Caco-2 (cell line): ENCODE data around the gene PABPN1. TPM values are rescaled to one million over a fixed set of nuclear protein-coding genes. Genes with fewer than 3 reads are reported as not detected.

Experiments used
- BruUV-seq: library from RNA; stranded (reverse); fragments of 400-500 nt; replicated peaks from 2 replicates; lab custom pipeline; 2021; lab: Mats Ljungman, UMichigan
- CTCF ChIA-PET: fragments of 300-600 bp; sonication (Branson Sonifier 250); formaldehyde crosslinking; loops from one replicate; lab custom pipeline; 2022; ENCODE audit warnings: antibody characterized with exemption; lab: Charles Lee
- POLR2A ChIA-PET: fragments of 300-600 bp; sonication (Branson Sonifier 250); formaldehyde crosslinking; loops from one replicate; lab custom pipeline; 2022; ENCODE audit warnings: antibody characterized with exemption; lab: Charles Lee
- DNase-seq, 2 experiments: peaks; one replicate each; pipeline versions ENCODE4 v3.0.0 to v3.0.0-alpha.2; 2020 to 2022
- H3K27me3 ChIP-seq: replicated peaks from 2 replicates; pipeline ENCODE4 v1.6.0; 2011; ENCODE audit warnings: low read length; ENCODE audit not compliant: control insufficient read depth, insufficient read depth
- H3K36me3 ChIP-seq: 2 replicates; pipeline ENCODE4 v1.5.1; 2011; ENCODE audit warnings: low read length; ENCODE audit not compliant: control insufficient read depth, insufficient read depth
- H3K4me1 ChIP-seq: fragments of 250-450 bp; sonication (Bioruptor Pico); 2 replicates; pipeline ENCODE4 v1.5.1; 2020; ENCODE audit warnings: mild to moderate bottlenecking
- H3K4me3 ChIP-seq: 2 replicates; pipeline ENCODE4 v1.5.1; 2011; ENCODE audit warnings: low read depth, mild to moderate bottlenecking, control low read depth, low read length
- H3K9me3 ChIP-seq: fragments of 250-450 bp; sonication (Bioruptor Pico); 2 replicates; pipeline ENCODE4 v1.5.1; 2020; ENCODE audit warnings: mild to moderate bottlenecking, moderate library complexity
- H3K27ac Mint-ChIP-seq: one replicate; pipeline ENCODE4 v1.8.0; 2022; ENCODE audit warnings: mixed read lengths; ENCODE audit not compliant: unreplicated experiment
- H3K27me3 Mint-ChIP-seq: one replicate; pipeline ENCODE4 v1.8.0; 2022; ENCODE audit warnings: mixed read lengths; ENCODE audit not compliant: insufficient read depth, unreplicated experiment
- H3K36me3 Mint-ChIP-seq: one replicate; pipeline ENCODE4 v1.8.0; 2022; ENCODE audit warnings: mild to moderate bottlenecking, mixed read lengths; ENCODE audit not compliant: insufficient read depth, unreplicated experiment
- H3K4me1 Mint-ChIP-seq: one replicate; pipeline ENCODE4 v1.8.0; 2022; ENCODE audit warnings: low read depth, mixed read lengths; ENCODE audit not compliant: unreplicated experiment
- H3K4me3 Mint-ChIP-seq: one replicate; pipeline ENCODE4 v1.8.0; 2022; ENCODE audit warnings: mild to moderate bottlenecking, moderate library complexity, mixed read lengths; ENCODE audit not compliant: unreplicated experiment
- H3K9me3 Mint-ChIP-seq: one replicate; pipeline ENCODE4 v1.8.0; 2022; ENCODE audit warnings: mixed read lengths; ENCODE audit not compliant: unreplicated experiment
- intact Hi-C: fragments of 100-400 bp; cut with micrococcal nuclease; formaldehyde crosslinking; loops from one replicate; pipeline ENCODE4 v1.10.0; 2022; ENCODE audit not compliant: unreplicated experiment
- total RNA-seq: library from RNA; stranded (reverse); gene quantifications from 2 replicates; pipeline ENCODE4 v1.2.3, GENCODE V29; 2022
- TF ChIP-seq, protein P1 (sequence below), 2 experiments: fragments of 200-600 bp in 1 of 2; IDR thresholded peaks; 1 replicate in 1 of 2; 2 replicates in 1 of 2; pipeline versions ENCODE4 v1.5.1 to v1.8.0; 2011 to 2022; ENCODE audit warnings: antibody characterized with exemption in 1 of 2, control low read depth in 1 of 2, inconsistent platforms in 1 of 2, low read depth in 1 of 2, low read length in 1 of 2, mild to moderate bottlenecking in 1 of 2, moderate library complexity in 1 of 2; ENCODE audit not compliant: insufficient read depth in 1 of 2, severe bottlenecking in 1 of 2, unreplicated experiment in 1 of 2

PABPN1 gene
- total RNA-seq, 1 experiment from 2014 or later, result 202 TPM

DNA sequence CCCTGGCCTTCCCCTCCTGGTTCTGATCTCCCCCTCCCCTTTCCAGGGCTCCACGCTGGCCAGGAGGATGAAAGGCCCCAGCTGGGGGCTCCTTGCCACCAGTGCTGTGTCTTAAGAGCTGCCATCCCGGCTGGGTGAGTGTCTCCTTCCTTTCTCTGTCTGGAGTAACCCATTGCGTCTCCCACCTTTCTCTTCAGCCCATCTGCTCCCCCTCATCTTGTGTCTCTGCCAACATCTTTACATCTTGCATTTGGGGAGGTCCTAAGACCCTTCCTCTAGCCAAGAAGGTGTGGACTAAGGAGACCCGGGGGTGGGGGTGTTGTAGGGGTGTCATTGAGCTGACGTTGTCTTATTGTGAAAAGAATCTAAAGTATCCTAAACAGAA lies 14.1 kb upstream of the PABPN1 start:
- POLR2A ChIA-PET, result interaction anchor here (0.6 to 3.0 kb wide), 7 partner anchors 14 to 247 kb away, joined by 6 to 51 read pairs (median 9); partner anchors contain the start of gene PABPN1
- no peaks in the 10 kb centered on the region for H3K27me3 Mint-ChIP-seq
- H3K36me3 ChIP-seq, result peaks cover 1% of the 10 kb centered on the region; the same call in 1 of the 2 replicates
- BruUV-seq, result TSS peak; percentile 25
- peaks cover 14% of the 10 kb centered on the region for H3K4me1 Mint-ChIP-seq
- H3K27me3 ChIP-seq, result no peaks in the 10 kb centered on the region
- H3K4me3 Mint-ChIP-seq, result peak overlapping the region; percentile 75
- intact Hi-C loops, result no loop called here
- H3K9me3 Mint-ChIP-seq, result no peaks in the 10 kb centered on the region
- no peaks in the 10 kb centered on the region for H3K9me3 ChIP-seq
- H3K36me3 Mint-ChIP-seq, result peaks cover 18% of the 10 kb centered on the region
- peak overlapping the region; percentile 78 for H3K27ac Mint-ChIP-seq
- DNase-seq, result no peak
- CTCF ChIA-PET, result interaction anchor here (0.7 to 1.4 kb wide), 4 partner anchors 13 to 187 kb away, joined by 3 to 7 read pairs (median 4); partner anchors contain the start of gene HOMEZ
- TF ChIP-seq, protein P1, sequence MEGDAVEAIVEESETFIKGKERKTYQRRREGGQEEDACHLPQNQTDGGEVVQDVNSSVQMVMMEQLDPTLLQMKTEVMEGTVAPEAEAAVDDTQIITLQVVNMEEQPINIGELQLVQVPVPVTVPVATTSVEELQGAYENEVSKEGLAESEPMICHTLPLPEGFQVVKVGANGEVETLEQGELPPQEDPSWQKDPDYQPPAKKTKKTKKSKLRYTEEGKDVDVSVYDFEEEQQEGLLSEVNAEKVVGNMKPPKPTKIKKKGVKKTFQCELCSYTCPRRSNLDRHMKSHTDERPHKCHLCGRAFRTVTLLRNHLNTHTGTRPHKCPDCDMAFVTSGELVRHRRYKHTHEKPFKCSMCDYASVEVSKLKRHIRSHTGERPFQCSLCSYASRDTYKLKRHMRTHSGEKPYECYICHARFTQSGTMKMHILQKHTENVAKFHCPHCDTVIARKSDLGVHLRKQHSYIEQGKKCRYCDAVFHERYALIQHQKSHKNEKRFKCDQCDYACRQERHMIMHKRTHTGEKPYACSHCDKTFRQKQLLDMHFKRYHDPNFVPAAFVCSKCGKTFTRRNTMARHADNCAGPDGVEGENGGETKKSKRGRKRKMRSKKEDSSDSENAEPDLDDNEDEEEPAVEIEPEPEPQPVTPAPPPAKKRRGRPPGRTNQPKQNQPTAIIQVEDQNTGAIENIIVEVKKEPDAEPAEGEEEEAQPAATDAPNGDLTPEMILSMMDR (IDR thresholded peaks at IDR 0.05; ENCODE audit: insufficient read depth in 1 of 2, low read depth in 1 of 2, low read length in 1 of 2, severe bottlenecking in 1 of 2, unreplicated experiment in 1 of 2), result no peak
- peaks cover 15% of the 10 kb centered on the region; the same call in 1 of the 2 replicates for H3K4me1 ChIP-seq
- H3K4me3 ChIP-seq, result peak overlapping the region; percentile 68

DNA sequence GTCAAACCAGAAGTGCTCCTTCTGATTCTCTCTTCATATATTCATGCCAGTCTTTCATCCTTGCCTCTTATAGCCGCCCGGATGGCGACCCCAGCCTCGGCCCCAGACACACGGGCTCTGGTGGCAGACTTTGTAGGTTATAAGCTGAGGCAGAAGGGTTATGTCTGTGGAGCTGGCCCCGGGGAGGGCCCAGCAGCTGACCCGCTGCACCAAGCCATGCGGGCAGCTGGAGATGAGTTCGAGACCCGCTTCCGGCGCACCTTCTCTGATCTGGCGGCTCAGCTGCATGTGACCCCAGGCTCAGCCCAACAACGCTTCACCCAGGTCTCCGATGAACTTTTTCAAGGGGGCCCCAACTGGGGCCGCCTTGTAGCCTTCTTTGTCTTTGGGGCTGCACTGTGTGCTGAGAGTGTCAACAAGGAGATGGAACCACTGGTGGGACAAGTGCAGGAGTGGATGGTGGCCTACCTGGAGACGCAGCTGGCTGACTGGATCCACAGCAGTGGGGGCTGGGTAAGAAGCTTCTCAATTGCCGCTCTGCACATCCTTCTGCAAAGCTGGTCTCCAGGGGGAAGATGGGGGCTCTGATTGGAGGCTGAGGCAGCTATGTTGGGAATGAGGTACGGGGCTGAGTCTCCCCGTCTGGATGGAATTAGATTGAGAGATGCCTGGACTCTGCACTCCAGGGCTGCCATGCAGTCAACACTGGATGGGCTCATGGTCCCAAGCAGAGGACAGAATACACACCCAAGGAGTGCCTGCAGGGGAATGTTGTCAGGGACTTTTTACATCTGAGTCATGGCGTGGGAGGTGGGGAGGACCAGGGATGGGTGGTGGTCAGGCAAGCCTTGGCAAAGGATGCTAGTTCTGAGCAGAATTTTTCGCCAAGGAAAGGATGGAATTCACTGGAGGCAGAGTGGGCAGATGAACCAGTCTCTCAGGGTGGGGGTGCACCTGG lies 13.3 kb upstream of the PABPN1 start:
- CTCF ChIA-PET, result interaction anchor here (0.8 to 1.4 kb wide), 3 partner anchors 13 to 187 kb away, joined by 4 to 7 read pairs (median 4); partner anchors contain the start of gene HOMEZ
- no peaks in the 10 kb centered on the region for H3K9me3 ChIP-seq
- intact Hi-C loops, result no loop called here

More for the DNA sequence above, 13.3 kb upstream of the PABPN1 start:
- no TSS peak for BruUV-seq
- peaks cover 15% of the 10 kb centered on the region; the same call in 1 of the 2 replicates for H3K4me1 ChIP-seq
- POLR2A ChIA-PET, result interaction anchor here (0.5 to 3.0 kb wide), 2 partner anchors 13 to 35 kb away, joined by 3 to 51 read pairs; partner anchors contain the start of gene PABPN1
- H3K9me3 Mint-ChIP-seq, result no peaks in the 10 kb centered on the region
- H3K27me3 Mint-ChIP-seq, result no peaks in the 10 kb centered on the region
- H3K4me1 Mint-ChIP-seq, result peaks cover 14% of the 10 kb centered on the region
- peak overlapping the region; percentile 78 for H3K27ac Mint-ChIP-seq
- peaks cover 1% of the 10 kb centered on the region; the same call in 1 of the 2 replicates for H3K36me3 ChIP-seq
- no peaks in the 10 kb centered on the region for H3K27me3 ChIP-seq
- H3K4me3 ChIP-seq, result peak overlapping the region; percentile 68
- TF ChIP-seq, protein P1 (IDR thresholded peaks at IDR 0.05; ENCODE audit: insufficient read depth in 1 of 2, low read depth in 1 of 2, low read length in 1 of 2, severe bottlenecking in 1 of 2, unreplicated experiment in 1 of 2), result no peak
- H3K36me3 Mint-ChIP-seq, result peaks cover 11% of the 10 kb centered on the region
- DNase-seq, result no peak
- H3K4me3 Mint-ChIP-seq, result peak overlapping the region; percentile 75
